DOHH2 (cell line): ENCODE results near the gene RNU7-1.

Experiments used
- H3F3A ChIP-seq: fragments of 200-600 bp; sonication (generic), shearing (Covaris generic); 2 replicates; pipeline ENCODE4 v1.6.0; 2016; ENCODE audit warnings: antibody characterized with exemption, mild to moderate bottlenecking; ENCODE audit not compliant: control insufficient read depth, insufficient read depth
- H3K27ac ChIP-seq: fragments of 200-600 bp; sonication (generic); 2 replicates; pipeline ENCODE4 v1.5.1; 2014; ENCODE audit warnings: low read depth, mild to moderate bottlenecking, low read length, moderate library complexity
- H3K27me3 ChIP-seq: fragments of 200-600 bp; sonication (generic); 2 replicates; pipeline ENCODE4 v1.6.1; 2014; ENCODE audit warnings: mild to moderate bottlenecking, low read length, mixed read lengths; ENCODE audit not compliant: control insufficient read depth
- H3K36me3 ChIP-seq: fragments of 200-600 bp; sonication (generic); 2 replicates; pipeline ENCODE4 v1.6.1; 2014; ENCODE audit warnings: mild to moderate bottlenecking, low read length, moderate library complexity, mixed read lengths; ENCODE audit not compliant: control insufficient read depth
- H3K4me1 ChIP-seq: fragments of 200-600 bp; sonication (generic); 2 replicates; pipeline ENCODE4 v1.6.1; 2014; ENCODE audit warnings: mild to moderate bottlenecking, low read length, mixed read lengths; ENCODE audit not compliant: control insufficient read depth
- H3K4me2 ChIP-seq: fragments of 200-600 bp; sonication (generic); 2 replicates; pipeline ENCODE4 v1.6.0; 2014; ENCODE audit warnings: mild to moderate bottlenecking, low read length, moderate library complexity
- H3K4me3 ChIP-seq: fragments of 200-600 bp; sonication (generic); 2 replicates; pipeline ENCODE4 v1.5.1; 2014; ENCODE audit warnings: mild to moderate bottlenecking, low read length, mixed read lengths
- H3K79me2 ChIP-seq: fragments of 200-600 bp; sonication (generic); 2 replicates; pipeline ENCODE4 v1.6.1; 2014; ENCODE audit warnings: mild to moderate bottlenecking, low read length, mixed read lengths; ENCODE audit not compliant: control insufficient read depth
- H3K9me2 ChIP-seq: fragments of 200-600 bp; sonication (generic); replicated peaks from 2 replicates; pipeline ENCODE4 v1.6.1; 2014; ENCODE audit warnings: mild to moderate bottlenecking, low read length, mixed read lengths; ENCODE audit not compliant: control insufficient read depth
- H3K9me3 ChIP-seq: fragments of 200-600 bp; sonication (generic); 2 replicates; pipeline ENCODE4 v1.6.1; 2014; ENCODE audit warnings: antibody characterized with exemption, low read length, mixed read lengths; ENCODE audit not compliant: control insufficient read depth, insufficient read depth
- H4K20me1 ChIP-seq: fragments of 200-600 bp; sonication (generic); 2 replicates; pipeline ENCODE4 v1.6.0; 2014; ENCODE audit warnings: low read depth, mild to moderate bottlenecking, antibody characterized with exemption, low read length, moderate library complexity; ENCODE audit not compliant: control insufficient read depth, insufficient read depth
- EZH2phosphoT487 ChIP-seq: fragments of 200-600 bp; sonication (generic); IDR thresholded peaks from 2 replicates; pipeline ENCODE4 v1.6.1; 2017; ENCODE audit warnings: borderline replicate concordance, mild to moderate bottlenecking, antibody characterized with exemption, low read length, moderate library complexity, mixed read lengths
- TF ChIP-seq, protein P1 (sequence below): fragments of 200-600 bp; sonication (generic); IDR thresholded peaks from one replicate; pipeline ENCODE4 v1.5.1; 2014; ENCODE audit warnings: antibody characterized with exemption, mild to moderate bottlenecking, low read depth, low read length; ENCODE audit not compliant: poor library complexity, severe bottlenecking

Gene RNU7-1

DNA sequence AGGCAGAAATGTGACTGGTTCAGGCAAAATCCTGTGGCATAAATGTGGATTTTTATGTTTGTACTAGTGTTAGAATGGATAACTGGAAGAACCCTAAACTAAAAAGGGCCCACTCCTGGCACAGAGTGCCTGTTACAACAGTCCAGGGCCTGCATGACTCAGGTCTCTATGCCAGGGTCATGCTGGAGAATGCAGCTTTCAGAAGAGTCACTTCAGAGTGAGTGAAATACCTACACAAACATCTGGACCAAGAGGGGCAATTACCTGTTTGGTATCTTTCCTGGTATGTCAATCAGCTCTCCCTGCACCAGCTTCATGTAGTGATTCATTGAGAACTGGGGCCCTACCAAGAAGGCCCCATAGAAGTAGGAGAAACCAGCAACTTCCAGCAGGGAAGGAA, 37.1 kb downstream of the RNU7-1 start:
- Histone ChIP-seq H3K4me3 (no peak overlapping the region), H3F3A (peaks cover 6% of the 10 kb centered on the region; the same call in 1 of the 2 replicates), H3K4me1 (no peaks in the 10 kb centered on the region), H3K27ac (no peak overlapping the region), H3K27me3 (no peaks in the 10 kb centered on the region), H4K20me1 (no peaks in the 10 kb centered on the region), H3K79me2 (no peaks in the 10 kb centered on the region), H3K4me2 (no peak overlapping the region), H3K9me2 (no peaks in the 10 kb centered on the region), H3K9me3 (no peaks in the 10 kb centered on the region), H3K36me3 (peaks cover 77% of the 10 kb centered on the region)
- TF ChIP-seq, protein P1, sequence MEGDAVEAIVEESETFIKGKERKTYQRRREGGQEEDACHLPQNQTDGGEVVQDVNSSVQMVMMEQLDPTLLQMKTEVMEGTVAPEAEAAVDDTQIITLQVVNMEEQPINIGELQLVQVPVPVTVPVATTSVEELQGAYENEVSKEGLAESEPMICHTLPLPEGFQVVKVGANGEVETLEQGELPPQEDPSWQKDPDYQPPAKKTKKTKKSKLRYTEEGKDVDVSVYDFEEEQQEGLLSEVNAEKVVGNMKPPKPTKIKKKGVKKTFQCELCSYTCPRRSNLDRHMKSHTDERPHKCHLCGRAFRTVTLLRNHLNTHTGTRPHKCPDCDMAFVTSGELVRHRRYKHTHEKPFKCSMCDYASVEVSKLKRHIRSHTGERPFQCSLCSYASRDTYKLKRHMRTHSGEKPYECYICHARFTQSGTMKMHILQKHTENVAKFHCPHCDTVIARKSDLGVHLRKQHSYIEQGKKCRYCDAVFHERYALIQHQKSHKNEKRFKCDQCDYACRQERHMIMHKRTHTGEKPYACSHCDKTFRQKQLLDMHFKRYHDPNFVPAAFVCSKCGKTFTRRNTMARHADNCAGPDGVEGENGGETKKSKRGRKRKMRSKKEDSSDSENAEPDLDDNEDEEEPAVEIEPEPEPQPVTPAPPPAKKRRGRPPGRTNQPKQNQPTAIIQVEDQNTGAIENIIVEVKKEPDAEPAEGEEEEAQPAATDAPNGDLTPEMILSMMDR: no peak
- no peak for TF ChIP-seq EZH2phosphoT487

- H3K4me1 ChIP-seq: no peaks in the 10 kb centered on the region
- no peaks in the 10 kb centered on the region for H4K20me1 ChIP-seq
- H3K4me3 ChIP-seq: no peak overlapping the region
- H3K36me3 ChIP-seq: peaks cover 70% of the 10 kb centered on the region
- H3K27me3 ChIP-seq: no peaks in the 10 kb centered on the region
- no peak overlapping the region for H3K27ac ChIP-seq
- peaks cover 6% of the 10 kb centered on the region; the same call in 1 of the 2 replicates for H3F3A ChIP-seq
- TF ChIP-seq, protein P1: no peak
- TF ChIP-seq EZH2phosphoT487: no peak
- no peak overlapping the region for H3K4me2 ChIP-seq
- no peaks in the 10 kb centered on the region for H3K79me2 ChIP-seq
- no peaks in the 10 kb centered on the region for H3K9me3 ChIP-seq
- H3K9me2 ChIP-seq: no peaks in the 10 kb centered on the region
Observed at GRCh38 chr12:6981152-6982052, 37.8 kb downstream of the RNU7-1 start.

- Histone ChIP-seq H3K79me2 (no peaks in the 10 kb centered on the region), H3K27ac (no peak overlapping the region), H3K4me2 (no peak overlapping the region), H3K36me3 (peaks cover 62% of the 10 kb centered on the region), H3F3A (peaks cover 6% of the 10 kb centered on the region; the same call in 1 of the 2 replicates), H4K20me1 (no peaks in the 10 kb centered on the region), H3K9me2 (no peaks in the 10 kb centered on the region), H3K4me3 (no peak overlapping the region), H3K27me3 (no peaks in the 10 kb centered on the region), H3K4me1 (no peaks in the 10 kb centered on the region), H3K9me3 (no peaks in the 10 kb centered on the region)
- TF ChIP-seq, protein P1: no peak
Observed at GRCh38 chr12:6982532-6982931, 38.9 kb downstream of the RNU7-1 start.
